Measurements from ENCODE around the gene MAP3K5.
"Not testable (repeated sequence)": the region's sequence is repeated elsewhere in the genome, so short reads cannot be mapped to it uniquely, and the experiment has no call there.

The MAP3K5 gene

GRCh38 chr6:136792410-136793262 lies at the start of gene MAP3K5:
MAP3K5 (minus strand) TSS chr6:136792477; CDS start chr6:136792157, 320 bp downstream.
- Histone ChIP-seq H3K9ac (ENCODE audit: low read depth, low read length) (peak within 1 kb of the TSS; percentile 84), H3K4me1 (ENCODE audit: insufficient read depth, low read length) (no peaks in the 10 kb centered on the region; the same call in 1 of the 2 replicates), H3K9me3 (ENCODE audit: control insufficient read depth, insufficient read depth, low read length) (no peaks in the 10 kb centered on the region), H3K36me3 (ENCODE audit: insufficient read depth, low read length) (no peaks in the 10 kb centered on the region)

GRCh38 chr6:136840276-136841001 lies 48.2 kb upstream of the MAP3K5 start:
- H3K9me3 ChIP-seq (ENCODE audit: control insufficient read depth, insufficient read depth, low read length): no peaks in the 10 kb centered on the region
- H3K9ac ChIP-seq (ENCODE audit: low read depth, low read length): no peak overlapping the region
- H3K4me1 ChIP-seq (ENCODE audit: insufficient read depth, low read length): no peaks in the 10 kb centered on the region; the same call in 1 of the 2 replicates
- H3K36me3 ChIP-seq (ENCODE audit: insufficient read depth, low read length): no peaks in the 10 kb centered on the region

GRCh38 chr6:136831873-136832562 lies 39.7 kb upstream of the MAP3K5 start:
- H3K36me3 ChIP-seq (ENCODE audit: insufficient read depth, low read length): peaks cover 8% of the 10 kb centered on the region; the same call in 1 of the 2 replicates
- H3K9me3 ChIP-seq (ENCODE audit: control insufficient read depth, insufficient read depth, low read length): peaks cover 5% of the 10 kb centered on the region
- H3K4me1 ChIP-seq (ENCODE audit: insufficient read depth, low read length): no peaks in the 10 kb centered on the region
- H3K9ac ChIP-seq (ENCODE audit: low read depth, low read length): no peak overlapping the region

- Histone ChIP-seq H3K36me3 (ENCODE audit: insufficient read depth, low read length) (peaks cover 7% of the 10 kb centered on the region; the same call in 1 of the 2 replicates), H3K4me1 (ENCODE audit: insufficient read depth, low read length) (no peaks in the 10 kb centered on the region), H3K9me3 (ENCODE audit: control insufficient read depth, insufficient read depth, low read length) (peaks cover 5% of the 10 kb centered on the region; the same call in 1 of the 2 replicates), H3K9ac (ENCODE audit: low read depth, low read length) (no peak overlapping the region)
These were observed 33.9 kb upstream of the MAP3K5 start for GRCh38 chr6:136826216-136826615.

- Histone ChIP-seq H3K4me1 (ENCODE audit: insufficient read depth, low read length) (no peaks in the 10 kb centered on the region), H3K9me3 (ENCODE audit: control insufficient read depth, insufficient read depth, low read length) (no peaks in the 10 kb centered on the region), H3K36me3 (ENCODE audit: insufficient read depth, low read length) (peaks cover 5% of the 10 kb centered on the region; the same call in 1 of the 2 replicates), H3K9ac (ENCODE audit: low read depth, low read length) (peak overlapping the region; percentile 68)
These were observed 30.9 kb upstream of the MAP3K5 start for GRCh38 chr6:136823128-136823660.

- H3K4me1 ChIP-seq (ENCODE audit: insufficient read depth, low read length): no peaks in the 10 kb centered on the region
- peak within 1 kb of the TSS; percentile 68 for H3K9ac ChIP-seq (ENCODE audit: low read depth, low read length)
- H3K9me3 ChIP-seq (ENCODE audit: control insufficient read depth, insufficient read depth, low read length): no peaks in the 10 kb centered on the region
- H3K36me3 ChIP-seq (ENCODE audit: insufficient read depth, low read length): peaks cover 5% of the 10 kb centered on the region; the same call in 1 of the 2 replicates
These were observed 30.3 kb upstream of the MAP3K5 start, which contains the start of gene PEX7 for GRCh38 chr6:136822376-136823127. PEX7 (plus strand) TSS chr6:136822592; CDS start chr6:136822666, 74 bp downstream.

- peak overlapping the region; percentile 68 for H3K9ac ChIP-seq (ENCODE audit: low read depth, low read length)
- H3K36me3 ChIP-seq (ENCODE audit: insufficient read depth, low read length): peaks cover 5% of the 10 kb centered on the region; the same call in 1 of the 2 replicates
- H3K4me1 ChIP-seq (ENCODE audit: insufficient read depth, low read length): no peaks in the 10 kb centered on the region
- no peaks in the 10 kb centered on the region for H3K9me3 ChIP-seq (ENCODE audit: control insufficient read depth, insufficient read depth, low read length)
These were observed 29.7 kb upstream of the MAP3K5 start for GRCh38 chr6:136822046-136822375.

GRCh38 chr6:136820561-136820960 lies 28.3 kb upstream of the MAP3K5 start:
- no peaks in the 10 kb centered on the region for H3K36me3 ChIP-seq (ENCODE audit: insufficient read depth, low read length)
- no peaks in the 10 kb centered on the region for H3K9me3 ChIP-seq (ENCODE audit: control insufficient read depth, insufficient read depth, low read length)
- no peak overlapping the region for H3K9ac ChIP-seq (ENCODE audit: low read depth, low read length)
- H3K4me1 ChIP-seq (ENCODE audit: insufficient read depth, low read length): no peaks in the 10 kb centered on the region

DNA sequence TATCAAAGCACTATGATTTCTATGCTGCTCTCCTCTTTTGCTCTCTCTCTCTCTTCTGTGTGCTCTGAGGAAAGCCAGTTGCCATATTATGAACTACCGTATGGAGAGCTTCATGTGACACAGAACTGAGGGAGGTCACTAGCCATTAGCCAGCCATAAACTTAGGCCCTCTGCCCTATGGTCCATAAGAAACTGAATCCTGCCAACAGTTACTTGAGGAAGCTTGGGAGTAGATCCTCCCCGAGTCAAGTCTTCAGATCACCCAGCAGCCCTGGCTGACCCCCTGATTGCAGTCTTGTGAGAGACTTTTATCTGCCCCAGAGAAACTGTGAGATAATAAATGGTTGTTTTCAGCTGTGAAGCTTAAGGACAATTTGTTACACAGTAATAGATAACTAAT lies 24.4 kb upstream of the MAP3K5 start:
- Histone ChIP-seq H3K9ac (ENCODE audit: low read depth, low read length) (no peak overlapping the region), H3K36me3 (ENCODE audit: insufficient read depth, low read length) (no peaks in the 10 kb centered on the region), H3K4me1 (ENCODE audit: insufficient read depth, low read length) (peaks cover 4% of the 10 kb centered on the region; the same call in 1 of the 2 replicates), H3K9me3 (ENCODE audit: control insufficient read depth, insufficient read depth, low read length) (no peaks in the 10 kb centered on the region)

DNA sequence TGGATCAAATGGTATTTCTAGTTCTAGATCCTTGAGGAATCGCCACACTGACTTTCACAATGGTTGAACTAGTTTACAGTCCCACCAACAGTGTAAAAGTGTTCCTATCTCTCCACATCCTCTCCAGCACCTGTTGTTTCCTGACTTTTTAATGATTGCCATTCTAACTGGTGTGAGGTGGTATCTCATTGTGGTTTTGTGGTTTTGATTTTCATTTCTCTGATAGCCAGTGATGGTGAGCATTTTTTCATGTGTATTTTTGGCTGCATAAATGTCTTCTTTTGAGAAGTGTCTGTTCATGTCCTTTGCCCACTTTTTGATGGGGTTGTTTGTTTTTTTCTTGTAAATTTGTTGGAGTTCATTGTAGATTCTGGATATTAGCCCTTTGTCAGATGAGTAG lies 23.3 kb upstream of the MAP3K5 start:
- not testable (repeated sequence) for H3K9me3 ChIP-seq (ENCODE audit: control insufficient read depth, insufficient read depth, low read length); H3K4me1 ChIP-seq (ENCODE audit: insufficient read depth, low read length); H3K36me3 ChIP-seq (ENCODE audit: insufficient read depth, low read length); H3K9ac ChIP-seq (ENCODE audit: low read depth, low read length)

GRCh38 chr6:136812174-136812573 lies 19.9 kb upstream of the MAP3K5 start:
- Histone ChIP-seq H3K9me3 (ENCODE audit: control insufficient read depth, insufficient read depth, low read length) (no peaks in the 10 kb centered on the region), H3K9ac (ENCODE audit: low read depth, low read length) (no peak overlapping the region), H3K4me1 (ENCODE audit: insufficient read depth, low read length) (peaks cover 4% of the 10 kb centered on the region; the same call in 1 of the 2 replicates), H3K36me3 (ENCODE audit: insufficient read depth, low read length) (no peaks in the 10 kb centered on the region)

- H3K36me3 ChIP-seq (ENCODE audit: insufficient read depth, low read length): no peaks in the 10 kb centered on the region
- no peak overlapping the region for H3K9ac ChIP-seq (ENCODE audit: low read depth, low read length)
- no peaks in the 10 kb centered on the region for H3K9me3 ChIP-seq (ENCODE audit: control insufficient read depth, insufficient read depth, low read length)
- peaks cover 4% of the 10 kb centered on the region; the same call in 1 of the 2 replicates for H3K4me1 ChIP-seq (ENCODE audit: insufficient read depth, low read length)
These were observed 19.0 kb upstream of the MAP3K5 start for GRCh38 chr6:136811272-136811671.

DNA sequence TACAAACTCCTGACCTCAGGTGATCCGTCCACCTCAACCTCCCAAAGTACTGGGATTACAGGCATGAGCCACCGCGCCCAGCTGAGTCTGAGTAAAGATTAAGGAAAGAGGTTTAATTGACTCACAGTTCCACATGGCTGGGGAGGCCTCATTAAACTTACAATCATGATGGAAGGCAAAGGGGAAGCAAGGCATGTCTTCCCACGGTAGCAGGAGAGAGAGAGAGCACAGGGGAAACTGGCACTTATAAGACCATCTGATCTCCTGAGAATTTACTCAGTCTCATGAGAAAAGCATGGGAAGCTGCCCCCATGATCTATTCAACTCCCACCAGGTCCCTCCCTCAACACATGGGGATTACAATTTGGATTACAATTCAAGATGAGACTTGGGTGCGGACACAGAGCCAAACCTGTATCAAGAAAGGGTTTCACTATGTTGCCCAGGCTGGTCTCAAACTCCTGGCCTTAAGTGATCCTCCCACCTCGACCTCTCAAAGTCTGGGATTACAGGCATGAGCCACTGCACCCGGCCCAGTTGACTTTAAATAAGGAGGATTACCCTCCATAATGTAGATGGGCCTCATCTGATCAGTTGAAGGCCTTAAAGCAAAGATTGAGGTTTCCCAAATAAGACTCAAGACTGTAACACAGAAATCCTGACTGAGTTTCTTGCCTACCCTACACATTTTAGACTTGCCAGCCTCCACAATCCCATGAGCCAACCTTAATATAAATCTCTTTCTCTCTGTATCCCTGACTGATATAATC lies 17.0 kb upstream of the MAP3K5 start:
- Histone ChIP-seq H3K36me3 (ENCODE audit: insufficient read depth, low read length) (no peaks in the 10 kb centered on the region), H3K4me1 (ENCODE audit: insufficient read depth, low read length) (peaks cover 4% of the 10 kb centered on the region; the same call in 1 of the 2 replicates), H3K9ac (ENCODE audit: low read depth, low read length) (no peak overlapping the region), H3K9me3 (ENCODE audit: control insufficient read depth, insufficient read depth, low read length) (no peaks in the 10 kb centered on the region)
